ENCODE data around the gene STXBP4.

DNA sequence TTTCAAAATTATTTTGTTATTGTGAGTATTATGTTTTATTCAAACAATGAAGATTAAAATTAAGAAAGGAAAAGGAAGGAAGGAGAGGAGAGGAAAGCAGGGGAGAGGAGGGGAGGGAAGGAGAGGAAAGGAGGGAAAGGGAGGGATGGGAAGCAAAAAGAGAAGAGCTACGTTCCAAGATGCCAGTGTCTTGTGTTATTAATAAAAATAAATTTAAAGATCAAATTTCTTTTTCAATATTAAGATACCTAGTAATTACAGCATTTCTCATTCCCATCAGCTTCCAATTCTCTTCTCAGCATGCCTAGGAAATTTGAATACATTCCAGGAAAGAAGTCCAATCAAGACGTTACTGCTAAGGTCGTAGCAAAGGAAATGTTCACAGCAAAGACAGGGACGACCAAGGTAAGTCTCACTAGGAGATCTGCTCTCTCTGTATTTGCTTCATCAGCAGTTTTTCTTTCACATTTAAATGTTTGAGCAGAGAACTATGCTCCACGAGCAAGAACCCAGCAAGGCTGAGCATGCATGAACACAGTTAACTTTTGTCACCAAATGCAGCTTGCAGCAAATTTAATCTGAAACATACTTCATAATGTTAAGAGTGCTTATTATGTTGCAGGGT, 232.9 kb downstream of the STXBP4 start:
- no peak for TF ChIP-seq POLR2AphosphoS5 (IDR thresholded peaks at IDR 0.05; ENCODE audit: insufficient read depth, low read depth, low read length)
- TF ChIP-seq EZH2 (IDR thresholded peaks at IDR 0.05; ENCODE audit: borderline replicate concordance, low read depth, low read length, severe bottlenecking): no peak
- TF ChIP-seq, protein P1, sequence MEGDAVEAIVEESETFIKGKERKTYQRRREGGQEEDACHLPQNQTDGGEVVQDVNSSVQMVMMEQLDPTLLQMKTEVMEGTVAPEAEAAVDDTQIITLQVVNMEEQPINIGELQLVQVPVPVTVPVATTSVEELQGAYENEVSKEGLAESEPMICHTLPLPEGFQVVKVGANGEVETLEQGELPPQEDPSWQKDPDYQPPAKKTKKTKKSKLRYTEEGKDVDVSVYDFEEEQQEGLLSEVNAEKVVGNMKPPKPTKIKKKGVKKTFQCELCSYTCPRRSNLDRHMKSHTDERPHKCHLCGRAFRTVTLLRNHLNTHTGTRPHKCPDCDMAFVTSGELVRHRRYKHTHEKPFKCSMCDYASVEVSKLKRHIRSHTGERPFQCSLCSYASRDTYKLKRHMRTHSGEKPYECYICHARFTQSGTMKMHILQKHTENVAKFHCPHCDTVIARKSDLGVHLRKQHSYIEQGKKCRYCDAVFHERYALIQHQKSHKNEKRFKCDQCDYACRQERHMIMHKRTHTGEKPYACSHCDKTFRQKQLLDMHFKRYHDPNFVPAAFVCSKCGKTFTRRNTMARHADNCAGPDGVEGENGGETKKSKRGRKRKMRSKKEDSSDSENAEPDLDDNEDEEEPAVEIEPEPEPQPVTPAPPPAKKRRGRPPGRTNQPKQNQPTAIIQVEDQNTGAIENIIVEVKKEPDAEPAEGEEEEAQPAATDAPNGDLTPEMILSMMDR (IDR thresholded peaks at IDR 0.05; ENCODE audit: extremely low read depth in 1 of 2, insufficient read depth in 1 of 2, low read depth in 1 of 2, low read length in 2 of 2): no peak
- no peak for TF ChIP-seq POLR2A (IDR thresholded peaks at IDR 0.05; ENCODE audit: low read depth, low read length)
- TF ChIP-seq, protein P2, sequence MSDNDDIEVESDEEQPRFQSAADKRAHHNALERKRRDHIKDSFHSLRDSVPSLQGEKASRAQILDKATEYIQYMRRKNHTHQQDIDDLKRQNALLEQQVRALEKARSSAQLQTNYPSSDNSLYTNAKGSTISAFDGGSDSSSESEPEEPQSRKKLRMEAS (IDR thresholded peaks at IDR 0.05; ENCODE audit: insufficient read depth, insufficient read length): no peak
